Anterior cingulate cortex (tissue), 58 donors: ENCODE measurements around the gene HAT1.
"Not testable (repeated sequence)": the region's sequence is repeated elsewhere in the genome, so short reads cannot be mapped to it uniquely, and the experiment has no call there.

Experiments used
- DNase-seq, 58 donors: peaks; one replicate each; lab custom pipeline; 2025; lab: John Stamatoyannopoulos, UW

The HAT1 gene, protein sequence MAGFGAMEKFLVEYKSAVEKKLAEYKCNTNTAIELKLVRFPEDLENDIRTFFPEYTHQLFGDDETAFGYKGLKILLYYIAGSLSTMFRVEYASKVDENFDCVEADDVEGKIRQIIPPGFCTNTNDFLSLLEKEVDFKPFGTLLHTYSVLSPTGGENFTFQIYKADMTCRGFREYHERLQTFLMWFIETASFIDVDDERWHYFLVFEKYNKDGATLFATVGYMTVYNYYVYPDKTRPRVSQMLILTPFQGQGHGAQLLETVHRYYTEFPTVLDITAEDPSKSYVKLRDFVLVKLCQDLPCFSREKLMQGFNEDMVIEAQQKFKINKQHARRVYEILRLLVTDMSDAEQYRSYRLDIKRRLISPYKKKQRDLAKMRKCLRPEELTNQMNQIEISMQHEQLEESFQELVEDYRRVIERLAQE

GRCh38 chr2:171922230-171923022 lies at the start of gene HAT1:
TSS of gene HAT1 (plus strand) at chr2:171922461. CDS start at chr2:171922501, 40 bp downstream.
- DNase-seq: peak; percentile 78 to 99 (median 96)

GRCh38 chr2:171874517-171874916 lies 47.7 kb upstream of the HAT1 start:
- DNase-seq: no peak

GRCh38 chr2:171874963-171875362 lies 47.3 kb upstream of the HAT1 start:
- DNase-seq: no peak

DNA sequence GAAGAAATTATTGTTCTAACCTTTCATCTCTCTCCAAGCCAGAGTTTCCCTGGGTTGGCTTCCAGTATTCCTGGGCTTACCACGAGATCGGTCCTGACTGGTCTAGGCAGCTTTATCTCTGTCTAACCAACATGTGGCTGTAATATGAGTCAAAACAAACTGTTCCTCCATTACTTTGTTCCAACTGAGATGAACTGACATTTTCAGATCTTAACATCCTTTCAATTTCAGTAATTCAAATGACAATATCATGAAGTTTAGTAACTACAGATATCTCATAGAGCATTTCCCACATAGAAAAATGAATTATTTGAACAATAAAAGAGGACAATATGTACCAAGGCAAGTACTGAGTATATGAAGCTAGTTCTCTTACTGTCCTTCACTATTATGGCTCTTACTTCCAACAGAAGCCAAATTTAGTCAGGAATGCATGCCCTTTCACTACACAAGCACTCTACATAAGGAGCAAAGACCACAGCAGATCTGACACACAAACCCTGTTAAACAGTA lies 43.7 kb upstream of the HAT1 start:
- no peak for DNase-seq

- DNase-seq: no peak
Observed at GRCh38 chr2:171879865-171880264, 42.4 kb upstream of the HAT1 start.

DNA sequence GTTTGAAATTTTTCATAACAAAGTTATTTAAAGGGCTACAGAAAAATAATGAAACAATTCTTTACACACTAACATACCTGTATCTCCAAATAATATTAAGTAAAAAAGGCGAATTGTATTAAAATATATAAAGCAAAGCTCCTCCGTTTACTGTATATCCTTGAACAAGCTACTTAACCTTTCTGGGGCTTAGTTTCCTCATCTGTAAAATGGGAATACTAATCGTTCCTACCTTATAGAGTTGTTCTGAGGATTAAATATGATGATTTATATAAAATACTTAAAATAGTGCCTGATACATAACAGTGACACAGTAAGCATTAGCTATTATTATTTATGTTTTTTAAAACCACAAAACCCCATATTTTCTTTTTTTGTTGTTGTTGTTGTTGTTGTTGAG lies 41.5 kb upstream of the HAT1 start:
- no peak for DNase-seq

DNA sequence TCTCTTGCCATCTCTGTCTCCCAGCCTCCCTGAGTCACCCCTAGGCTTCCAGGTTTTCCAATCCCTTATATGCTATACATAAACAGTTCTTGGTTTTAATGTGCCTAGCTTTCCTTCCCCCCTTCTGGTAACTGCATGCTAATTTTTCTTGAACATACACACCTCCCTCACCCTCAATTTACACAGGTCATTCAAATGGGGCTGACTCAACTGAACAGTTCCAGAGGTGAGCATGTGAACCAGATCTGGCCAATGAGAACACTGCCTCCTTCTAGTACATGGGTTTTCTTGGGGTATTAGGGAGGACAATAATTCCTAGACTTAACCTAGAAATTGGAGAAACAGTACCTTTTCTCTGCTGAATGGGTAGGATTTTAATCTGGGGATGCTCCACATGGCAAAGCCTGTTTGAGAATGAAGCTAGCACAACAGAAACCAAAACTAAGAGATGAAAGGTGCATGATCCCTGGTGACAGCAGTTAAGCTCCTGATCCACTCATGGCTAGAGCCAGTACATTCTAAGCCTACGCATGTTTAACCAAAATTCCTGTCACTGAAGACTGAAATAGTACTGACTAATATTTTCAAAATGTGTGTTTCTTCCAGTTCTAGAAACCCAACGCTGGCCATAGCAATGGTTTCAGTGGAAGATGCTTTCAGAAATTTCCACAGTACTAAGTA lies 40.0 kb upstream of the HAT1 start:
- no peak for DNase-seq

GRCh38 chr2:171883275-171883893 lies 38.9 kb upstream of the HAT1 start:
- DNase-seq: no peak

DNA sequence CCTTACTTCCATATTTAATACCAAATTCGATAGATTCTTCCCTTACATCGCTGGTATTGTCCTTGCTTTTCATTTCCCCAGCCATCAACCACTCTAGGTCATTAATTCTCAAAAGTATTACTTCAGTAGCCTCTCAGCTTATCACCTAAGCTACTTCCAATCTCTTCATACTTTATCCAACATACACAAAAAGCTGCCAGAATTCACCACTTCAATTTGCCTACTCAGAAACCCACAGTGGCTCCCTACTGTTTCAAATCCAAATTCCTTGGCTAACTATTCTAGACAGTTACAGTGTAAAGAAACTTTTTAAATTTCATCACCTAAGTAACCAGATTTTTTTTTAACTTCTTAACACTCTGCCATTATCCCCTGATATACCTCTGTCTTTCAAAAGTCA lies 32.9 kb upstream of the HAT1 start:
- DNase-seq: no peak

DNA sequence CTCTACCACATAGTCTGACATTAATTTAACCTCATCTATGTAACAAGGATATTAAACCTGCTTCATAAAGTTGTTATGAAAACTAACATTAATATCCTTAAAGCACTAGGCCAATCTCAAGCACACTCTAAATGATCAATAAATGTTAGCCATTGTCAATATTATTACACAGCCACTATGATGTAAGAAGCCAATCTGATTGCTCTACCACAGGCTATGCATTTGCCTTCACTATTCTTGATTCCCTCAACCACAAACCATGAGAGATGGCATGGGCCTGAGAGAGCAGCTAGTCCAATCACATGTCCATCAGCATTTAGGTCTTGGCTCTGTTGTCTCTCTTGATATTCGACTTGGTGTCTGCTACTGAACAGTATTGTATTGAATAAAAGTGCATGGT lies 32.5 kb upstream of the HAT1 start:
- DNase-seq: no peak

DNA sequence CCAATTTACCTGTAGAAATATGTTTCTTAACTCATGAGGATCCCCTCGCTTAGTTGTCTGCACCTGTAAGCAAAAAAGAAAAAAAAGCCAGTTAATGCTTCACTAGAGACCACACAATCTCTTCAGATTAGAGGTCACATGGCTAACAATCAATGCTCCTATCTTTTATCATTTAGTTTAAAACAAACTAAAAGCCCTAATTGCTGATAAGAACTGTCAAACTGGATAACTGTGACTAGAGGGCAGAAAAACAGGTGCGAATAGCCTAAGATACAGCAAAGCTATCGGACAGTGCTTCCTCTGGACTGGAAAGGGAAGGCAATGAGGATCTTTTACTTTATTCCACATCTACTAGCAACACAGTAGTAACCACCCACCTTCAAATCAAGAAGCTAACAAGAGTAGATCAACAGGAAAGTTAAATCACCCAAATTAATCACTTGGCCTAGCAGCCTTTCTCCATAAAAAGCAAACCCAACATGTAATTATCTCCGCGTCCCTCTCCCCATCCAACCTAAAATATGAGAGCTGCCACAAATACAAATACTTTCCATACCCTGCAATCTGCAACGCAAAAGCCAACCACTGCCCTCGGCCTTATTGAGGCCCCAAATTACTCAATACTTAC lies 29.0 kb upstream of the HAT1 start:
- DNase-seq: no peak

DNA sequence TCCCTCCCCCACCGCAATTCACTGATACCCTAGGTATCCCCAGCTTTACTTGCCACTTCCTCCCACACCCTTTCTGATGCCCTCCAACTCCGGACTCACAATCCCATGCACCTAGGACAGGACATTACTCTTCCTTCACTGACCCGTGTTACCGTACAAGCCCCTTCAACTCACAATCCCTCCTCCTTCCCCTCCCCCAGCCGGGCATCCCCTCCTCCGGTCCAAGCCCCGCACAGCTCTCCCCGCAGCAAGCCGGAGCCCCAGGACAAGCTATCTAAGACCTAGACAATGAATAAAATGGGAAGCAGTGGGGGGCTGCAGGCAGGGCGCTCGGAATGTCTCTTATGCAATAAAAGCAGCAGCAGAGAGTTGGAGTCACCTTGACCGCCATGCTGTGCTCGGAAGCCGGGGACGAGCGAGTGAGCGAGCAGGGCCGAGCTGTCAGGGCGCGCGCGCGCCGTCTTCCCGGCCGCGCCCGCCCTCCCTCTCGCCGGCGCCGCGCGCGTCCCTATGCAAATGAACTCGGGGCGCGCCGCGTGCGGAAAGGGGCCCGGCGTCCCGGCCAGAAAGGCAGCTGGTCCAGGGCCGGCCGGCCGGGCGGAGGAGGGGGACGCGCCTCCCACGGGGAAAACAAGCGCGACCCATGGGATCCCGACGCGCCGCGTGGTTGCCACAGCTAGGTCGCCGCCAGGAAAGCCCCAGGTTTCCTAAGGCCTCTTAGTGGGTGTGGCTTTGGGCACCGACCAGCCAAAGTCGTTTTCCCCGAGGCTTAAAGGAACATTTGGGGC lies 28.2 kb upstream of the HAT1 start, which contains the start of gene SLC25A12:
Gene SLC25A12 (minus strand): TSS at position 421 of the 788 bp plus-strand sequence. CDS start 30 bp downstream, at position 391.
- peak in 57 of 58 donors; percentile 24 to 83 (median 65) for DNase-seq

DNA sequence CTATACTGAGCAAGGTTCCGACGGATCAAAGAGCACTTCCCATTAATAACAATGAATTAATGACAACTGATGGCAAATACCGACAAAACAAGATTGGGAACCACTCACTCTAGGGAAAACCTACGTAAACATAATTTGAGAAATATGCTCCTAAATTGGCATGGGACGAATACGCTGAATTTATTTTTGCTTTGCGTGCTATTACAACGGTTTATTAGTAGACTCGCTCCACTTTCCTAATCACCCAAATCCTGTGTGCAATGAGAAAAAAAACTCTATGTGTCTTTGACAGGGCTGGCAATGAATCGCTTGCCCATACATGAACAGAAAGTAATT lies 27.7 kb upstream of the HAT1 start:
- no peak for DNase-seq

GRCh38 chr2:171895786-171896185 lies 26.5 kb upstream of the HAT1 start:
- DNase-seq: no peak

- DNase-seq: not testable (repeated sequence)
Observed at GRCh38 chr2:171899623-171900282, 22.5 kb upstream of the HAT1 start.

DNA sequence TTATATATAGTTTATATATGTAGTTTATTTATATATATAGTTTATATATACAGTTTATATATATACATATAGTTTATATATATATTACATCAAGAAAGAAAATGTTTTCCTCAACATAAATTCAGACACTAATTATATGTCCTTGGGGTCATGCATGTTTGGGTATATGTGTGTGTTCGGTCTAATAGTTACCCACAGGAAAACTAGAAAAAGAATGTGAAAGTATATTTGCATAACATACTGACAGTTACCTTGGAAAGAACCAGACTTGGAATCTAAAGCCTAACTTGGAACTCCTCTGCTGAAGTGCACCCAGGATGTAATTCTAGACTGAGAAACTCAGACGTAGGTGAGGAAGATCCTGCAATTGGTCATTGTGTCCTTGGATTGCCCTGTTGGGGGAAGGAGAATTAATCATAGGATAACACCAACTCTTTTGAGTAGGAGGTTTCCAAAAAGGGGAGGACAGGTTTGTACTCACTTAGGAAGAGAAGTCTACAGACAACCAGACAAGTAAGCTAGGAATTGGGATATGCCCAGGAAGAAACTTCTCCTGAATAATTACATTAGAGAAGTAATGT lies 19.3 kb upstream of the HAT1 start:
- DNase-seq: no peak

- no peak for DNase-seq
Observed at GRCh38 chr2:171908235-171908634, 14.0 kb upstream of the HAT1 start.

GRCh38 chr2:171909266-171909665 lies 13.0 kb upstream of the HAT1 start:
- no peak for DNase-seq
